H1 (cell line): ENCODE data around the gene HS6ST1. TPM values are rescaled to one million over a fixed set of nuclear protein-coding genes. Genes with fewer than 3 reads are reported as not detected.

ENCODE experiments used
- CTCF ChIA-PET: fragments of 300-600 bp; sonication (Branson Sonifier 250); formaldehyde crosslinking; loops from one replicate; lab custom pipeline; 2021; ENCODE audit not compliant: partially characterized antibody; lab: Charles Lee
- POLR2A ChIA-PET: fragments of 300-600 bp; sonication (Branson Sonifier 250); formaldehyde crosslinking; loops from one replicate; lab custom pipeline; 2021; ENCODE audit warnings: inconsistent platforms; ENCODE audit not compliant: partially characterized antibody; lab: Charles Lee
- DNase-seq, 2 experiments: peaks; one replicate each; pipeline versions ENCODE4 v3.0.0 to v3.0.0-alpha.2; 2010 to 2022; ENCODE audit warnings: low spot score in 2 of 2, low read depth in 1 of 2, mixed read lengths in 1 of 2
- FAIRE-seq: peaks from 2 replicates; lab custom pipeline; 2011; peaks lifted over from hg19 to GRCh38; lab: Jason Lieb, UNC
- H2AFZ ChIP-seq: 2 replicates; pipeline ENCODE4 v1.8.1; 2012; ENCODE audit warnings: low read length, inconsistent platforms
- H2AK5ac ChIP-seq: 2 replicates; pipeline ENCODE4 v1.6.1; 2013; ENCODE audit warnings: low read depth, low read length
- H2BK120ac ChIP-seq: replicated peaks from 2 replicates; pipeline ENCODE3; 2013; ENCODE audit warnings: low read depth, low read length, inconsistent platforms
- H2BK12ac ChIP-seq: 2 replicates; pipeline ENCODE4 v1.6.1; 2013; ENCODE audit warnings: low read depth, low read length
- H2BK15ac ChIP-seq: 2 replicates; pipeline ENCODE4 v1.6.1; 2013; ENCODE audit warnings: low read length
- H2BK20ac ChIP-seq: 2 replicates; pipeline ENCODE4 v1.6.1; 2013; ENCODE audit warnings: low read length
- H2BK5ac ChIP-seq: 2 replicates; pipeline ENCODE4 v1.6.1; 2013; ENCODE audit warnings: low read depth, low read length
- H3K14ac ChIP-seq: 2 replicates; pipeline ENCODE4 v1.6.1; 2013; ENCODE audit warnings: inconsistent platforms; ENCODE audit not compliant: insufficient read length
- H3K18ac ChIP-seq: 2 replicates; pipeline ENCODE4 v1.6.1; 2013; ENCODE audit warnings: low read length; ENCODE audit errors: extremely low read depth
- H3K23ac ChIP-seq: 2 replicates; pipeline ENCODE4 v1.6.1; 2013; ENCODE audit warnings: inconsistent platforms; ENCODE audit not compliant: insufficient read length
- H3K23me2 ChIP-seq: 2 replicates; pipeline ENCODE4 v1.6.1; 2013; ENCODE audit warnings: low read depth, low read length
- H3K27ac ChIP-seq: 2 replicates; pipeline ENCODE4 v1.6.1; 2011; ENCODE audit warnings: low read depth, low read length, inconsistent platforms
- H3K27me3 ChIP-seq, 4 experiments: replicated peaks in 1 of 4; 1 replicate in 1 of 4; 2 replicates in 3 of 4; pipeline versions ENCODE4 v1.6.1 to v1.8.1; 2011 to 2013; ENCODE audit warnings: low read length in 3 of 4, mild to moderate bottlenecking in 3 of 4, inconsistent platforms in 2 of 4, mixed read lengths in 2 of 4, moderate library complexity in 1 of 4; ENCODE audit not compliant: control insufficient read depth in 3 of 4, insufficient read depth in 3 of 4; ENCODE audit errors: extremely low read depth in 1 of 4
- H3K36me3 ChIP-seq, 4 experiments: 2 replicates each; pipeline versions ENCODE4 v1.6.1 to v1.8.1; 2011 to 2013; ENCODE audit warnings: mild to moderate bottlenecking in 4 of 4, low read length in 3 of 4, moderate library complexity in 2 of 4, control low read depth in 1 of 4, inconsistent platforms in 1 of 4; ENCODE audit not compliant: insufficient read depth in 4 of 4, control insufficient read depth in 2 of 4
- H3K4ac ChIP-seq: replicated peaks from 2 replicates; pipeline ENCODE3; 2013; ENCODE audit warnings: low read length, low read depth, mixed read lengths, inconsistent platforms; ENCODE audit not compliant: insufficient read length
- H3K4me1 ChIP-seq, 4 experiments: replicated peaks in 1 of 4; 1 replicate in 1 of 4; 2 replicates in 3 of 4; pipeline versions ENCODE4 v1.6.1 to v1.8.1; 2011 to 2013; ENCODE audit warnings: low read length in 3 of 4, inconsistent platforms in 2 of 4, mixed read lengths in 1 of 4; ENCODE audit not compliant: insufficient read depth in 4 of 4, control insufficient read depth in 3 of 4
- H3K4me2 ChIP-seq, 2 experiments: 2 replicates each; pipeline versions ENCODE4 v1.6.1 to v1.8.1; 2011 to 2013; ENCODE audit warnings: low read depth in 2 of 2, low read length in 2 of 2, control low read depth in 1 of 2, inconsistent platforms in 1 of 2, mild to moderate bottlenecking in 1 of 2; ENCODE audit not compliant: insufficient read depth in 1 of 2
- H3K4me3 ChIP-seq, 4 experiments: fragments of 200-600, 300-600 bp in 1 of 4; sonication (generic), shearing (Covaris generic), sonication (Bioruptor Twin) in 1 of 4; 2 replicates each; pipeline versions ENCODE4 v1.5.1 to v1.8.1; 2011 to 2016; ENCODE audit warnings: low read length in 4 of 4, low read depth in 3 of 4, control low read depth in 2 of 4, inconsistent platforms in 2 of 4, mild to moderate bottlenecking in 2 of 4, mixed read lengths in 1 of 4, moderate library complexity in 1 of 4; ENCODE audit not compliant: insufficient read depth in 2 of 4; ENCODE audit errors: extremely low read depth in 1 of 4
- H3K56ac ChIP-seq: replicated peaks from 2 replicates; pipeline ENCODE3; 2013; ENCODE audit warnings: low read depth, mild to moderate bottlenecking, mixed read lengths, low read length, inconsistent platforms; ENCODE audit not compliant: insufficient read length
- H3K79me1 ChIP-seq: 2 replicates; pipeline ENCODE4 v1.6.1; 2013; ENCODE audit warnings: low read depth, low read length, control low read depth
- H3K79me2 ChIP-seq, 2 experiments: 2 replicates each; pipeline versions ENCODE4 v1.6.1 to v1.8.1; 2012 to 2013; ENCODE audit warnings: low read length in 2 of 2, mild to moderate bottlenecking in 2 of 2, inconsistent platforms in 1 of 2; ENCODE audit not compliant: insufficient read depth in 2 of 2, control insufficient read depth in 1 of 2
- H3K9ac ChIP-seq, 4 experiments: replicated peaks in 1 of 4; 1 replicate in 1 of 4; 2 replicates in 3 of 4; pipeline versions ENCODE4 v1.6.1 to v1.8.1; 2011 to 2013; ENCODE audit warnings: low read depth in 3 of 4, low read length in 3 of 4, control low read depth in 2 of 4, mild to moderate bottlenecking in 2 of 4, moderate library complexity in 2 of 4, inconsistent platforms in 1 of 4; ENCODE audit errors: extremely low read depth in 1 of 4
- H3K9me3 ChIP-seq, 2 experiments: 2 replicates each; pipeline versions ENCODE4 v1.6.1 to v1.8.1; 2012 to 2013; ENCODE audit warnings: mild to moderate bottlenecking in 2 of 2, moderate library complexity in 2 of 2, control low read depth in 1 of 2, inconsistent platforms in 1 of 2, low read depth in 1 of 2, low read length in 1 of 2, mixed read lengths in 1 of 2; ENCODE audit not compliant: insufficient read depth in 2 of 2
- H4K20me1 ChIP-seq, 2 experiments: replicated peaks in 1 of 2; 2 replicates each; pipeline versions ENCODE3 to v1.8.1; 2011 to 2013; ENCODE audit warnings: inconsistent platforms in 2 of 2, low read length in 2 of 2, mild to moderate bottlenecking in 1 of 2; ENCODE audit not compliant: insufficient read depth in 2 of 2, control insufficient read depth in 1 of 2
- H4K5ac ChIP-seq: 2 replicates; pipeline ENCODE4 v1.6.1; 2013; ENCODE audit warnings: low read length, low read depth, mixed read lengths, inconsistent platforms; ENCODE audit not compliant: insufficient read length
- H4K8ac ChIP-seq: 2 replicates; pipeline ENCODE4 v1.8.0; 2013; ENCODE audit warnings: mild to moderate bottlenecking, moderate library complexity, low read length, inconsistent platforms; ENCODE audit not compliant: insufficient read depth; ENCODE audit errors: extremely low read depth
- H4K91ac ChIP-seq: replicated peaks from 2 replicates; pipeline ENCODE3; 2013; ENCODE audit warnings: low read length, mixed read lengths, inconsistent platforms; ENCODE audit not compliant: insufficient read length
- ATF3 ChIP-seq: IDR thresholded peaks from 2 replicates; pipeline ENCODE4 v1.6.1; 2011; ENCODE audit warnings: low read depth, mild to moderate bottlenecking, low read length; ENCODE audit not compliant: insufficient read depth
- BCL11A ChIP-seq, 2 experiments: IDR thresholded peaks; one replicate each; pipeline ENCODE4 v1.6.1; 2011; ENCODE audit warnings: low read depth in 2 of 2, low read length in 2 of 2, mild to moderate bottlenecking in 2 of 2
- CBX5 ChIP-seq: fragments of 300-800, 300-1000 bp; sonication (generic); IDR thresholded peaks from 2 replicates; pipeline ENCODE4 v1.7.1; 2016; ENCODE audit warnings: antibody characterized with exemption, low read length, low read depth
- CEBPB ChIP-seq: IDR thresholded peaks from 2 replicates; pipeline ENCODE4 v1.6.1; 2012; ENCODE audit warnings: low read depth, low read length
- E2F6 ChIP-seq: IDR thresholded peaks from 2 replicates; pipeline ENCODE4 v1.6.1; 2012; ENCODE audit warnings: inconsistent platforms
- EGR1 ChIP-seq: IDR thresholded peaks from 2 replicates; pipeline ENCODE4 v1.6.1; 2011; ENCODE audit warnings: low read depth, low read length, borderline replicate concordance
- FOSL1 ChIP-seq: IDR thresholded peaks from 2 replicates; pipeline ENCODE4 v1.6.1; 2011; ENCODE audit warnings: mild to moderate bottlenecking, low read depth, low read length, moderate library complexity; ENCODE audit not compliant: insufficient read depth
- POU5F1 ChIP-seq: IDR thresholded peaks from 2 replicates; pipeline ENCODE4 v1.6.1; 2011; ENCODE audit warnings: low read depth, mild to moderate bottlenecking, low read length, moderate library complexity
- SAP30 ChIP-seq: fragments of 300-600 bp; sonication (generic); IDR thresholded peaks from 2 replicates; pipeline ENCODE4 v1.7.1; 2012; ENCODE audit warnings: low read length, moderate library complexity, mild to moderate bottlenecking, inconsistent platforms; ENCODE audit not compliant: insufficient read depth, insufficient replicate concordance
- SP2 ChIP-seq: IDR thresholded peaks from 2 replicates; pipeline ENCODE4 v1.6.1; 2012; ENCODE audit warnings: mild to moderate bottlenecking, low read length, inconsistent platforms
- TBP ChIP-seq: IDR thresholded peaks from 2 replicates; pipeline ENCODE4 v1.6.1; 2011; ENCODE audit warnings: low read depth, low read length, improper control_type of control experiment
- WGBS, 2 experiments: shearing (Covaris generic) in 1 of 2; methylation state at CpG; one replicate each; pipeline versions ENCODE4 v1.1.6 to v1.1.7; 2013 to 2015; ENCODE audit warnings: low lambda C conversion rate in 2 of 2, mixed read lengths in 2 of 2, inconsistent platforms in 1 of 2, low coverage in 1 of 2, missing lambda C conversion rate in 1 of 2; ENCODE audit not compliant: insufficient replicate concordance in 2 of 2, insufficient coverage in 1 of 2, insufficient read length in 1 of 2; ENCODE audit errors: extremely low coverage in 1 of 2, missing lambda C conversion rate in 1 of 2; 5-methylcytosine and 5-hydroxymethylcytosine counted together
- polyA plus RNA-seq, 7 experiments: library from polyadenylated mRNA; depleted of rRNA in 3 of 7; stranded (reverse) in 5 of 7; unstranded in 2 of 7; fragments of >200 nt in 5 of 7; fragments of 200-250 nt in 2 of 7; gene quantifications; 1 replicate in 5 of 7; 2 replicates in 1 of 7; 4 replicates in 1 of 7; pipeline versions ENCODE4 v1.2.1 to v1.2.3, GENCODE V29; 2011 to 2013; ENCODE audit warnings: missing spikeins in 2 of 7, mixed read lengths in 2 of 7
- total RNA-seq: library from RNA; stranded (reverse); fragmentation: NEBNext Ultra II Directional; extraction: Animal tissue kit (Norgen Biotek cat#: 25700); gene quantifications from 2 replicates; pipeline ENCODE4 v1.2.1, GENCODE V29; 2021

The HS6ST1 gene
- total and polyA plus RNA-seq, 2 of the 8 experiments (the other 6 are each of a cell fraction or from before 2014, with no cell fraction given) = 37.4 to 74.6 TPM

GRCh38 chr2:128298846-128299507 lies 19.7 kb downstream of the HS6ST1 start:
- H2BK12ac ChIP-seq = no peak overlapping the region
- H4K8ac ChIP-seq = no peak overlapping the region; the same call in 1 of the 2 replicates
- peaks cover 54 to 64% of the 10 kb centered on the region in 2 experiments for H4K20me1 ChIP-seq
- H2BK15ac ChIP-seq = 0 out of 2 replicates have a peak overlapping the region, but pooled peaks have one; percentile 61
- POLR2A ChIA-PET = interaction anchor here (1.3 to 1.5 kb wide), 2 partner anchors 9 to 20 kb away, joined by 3 read pairs; no protein-coding TSS in a partner anchor
- no peaks in the 10 kb centered on the region for H3K9me3 ChIP-seq
- 92% methylated on average over 15 of the region's 16 CpGs; no CpG with 5 or more reads in 1 of the 2 experiments for WGBS, 2 experiments
- no peak for DNase-seq
- H2AK5ac ChIP-seq = peak overlapping the region; percentile 39; the same call in 1 of the 2 replicates
- H4K91ac ChIP-seq = no peak overlapping the region
- no peaks in the 10 kb centered on the region for H3K23me2 ChIP-seq
- no peak overlapping the region for H3K14ac ChIP-seq
- H2BK20ac ChIP-seq = no peak overlapping the region
- no peak overlapping the region for H4K5ac ChIP-seq
- H3K36me3 ChIP-seq = no peaks in the 10 kb centered on the region; a peak in 1 of 8 replicates
- no peak overlapping the region for H3K56ac ChIP-seq
- FAIRE-seq = no peak
- no peak overlapping the region for H3K9ac ChIP-seq
- no peak overlapping the region for H3K4ac ChIP-seq
- no peak overlapping the region for H3K4me3 ChIP-seq
- no peak overlapping the region; the same call in 1 of the 2 replicates for H2BK5ac ChIP-seq
- H3K79me2 ChIP-seq = peaks cover 9 to 100% of the 10 kb centered on the region in 2 experiments
- no peak overlapping the region for H3K27ac ChIP-seq
- CTCF ChIA-PET = interaction anchor here (0.8 to 1.8 kb wide), 5 partner anchors 11 to 429 kb away, joined by 3 to 5 read pairs (median 3); no protein-coding TSS in a partner anchor
- peaks cover 0 to 21% (median 0%) of the 10 kb centered on the region in 4 experiments; a peak in 4 of 7 replicates for H3K4me1 ChIP-seq
- H2BK120ac ChIP-seq = no peak overlapping the region
- H3K4me2 ChIP-seq = no peak overlapping the region
- no peaks in the 10 kb centered on the region for H3K27me3 ChIP-seq
- peaks cover 58% of the 10 kb centered on the region for H3K79me1 ChIP-seq
- H3K23ac ChIP-seq = no peak overlapping the region
- no peak overlapping the region for H3K18ac ChIP-seq
- no peak overlapping the region for H2AFZ ChIP-seq
- TF ChIP-seq POU5F1 (no peak), E2F6 (no peak), SAP30 (no peak), FOSL1 (no peak), CEBPB (no peak), BCL11A (IDR thresholded peaks at IDR 0.05; ENCODE audit: low read depth in 2 of 2, low read length in 2 of 2) (no peak), SP2 (no peak), EGR1 (no peak), TBP (no peak), CBX5 (no peak), ATF3 (no peak)
